OCI-LY3 (cell line): ENCODE results near the gene FNDC11.
A peak's percentile ranks its signal among the peaks of the same experiment; 100 is the strongest.

ENCODE experiments used
- H2AFZ ChIP-seq: fragments of 200-600, 300-600 bp; shearing (Covaris generic); 2 replicates; pipeline ENCODE4 v1.6.0; 2014; ENCODE audit warnings: antibody characterized with exemption, low read depth, low read length
- H3K27ac ChIP-seq: fragments of 200-600, 300-600 bp; sonication (generic); 2 replicates; pipeline ENCODE4 v1.5.1; 2014; ENCODE audit warnings: mild to moderate bottlenecking, low read length, moderate library complexity, mixed read lengths
- H3K27me3 ChIP-seq: fragments of 200-600, 300-600 bp; sonication (generic); 2 replicates; pipeline ENCODE4 v1.6.1; 2014; ENCODE audit warnings: low read depth, low read length, mixed read lengths
- H3K36me3 ChIP-seq: fragments of 200-600, 300-600 bp; sonication (generic); replicated peaks from 2 replicates; pipeline ENCODE3; 2014; ENCODE audit warnings: low read depth, low read length, mixed read lengths
- H3K4me1 ChIP-seq: fragments of 300-600, 200-600 bp; sonication (generic); 2 replicates; pipeline ENCODE4 v1.6.1; 2014; ENCODE audit warnings: low read length, mixed read lengths
- H3K4me2 ChIP-seq: fragments of 200-600, 300-600 bp; sonication (generic); 2 replicates; pipeline ENCODE4 v1.6.1; 2014; ENCODE audit warnings: low read length, mixed read lengths
- H3K4me3 ChIP-seq: fragments of 300-600, 200-600 bp; sonication (generic); 2 replicates; pipeline ENCODE4 v1.5.1; 2014; ENCODE audit warnings: antibody characterized with exemption, mild to moderate bottlenecking, low read length, moderate library complexity
- H3K79me2 ChIP-seq: fragments of 300-600, 200-600 bp; shearing (Covaris generic); 2 replicates; pipeline ENCODE4 v1.6.1; 2014; ENCODE audit warnings: mild to moderate bottlenecking, low read length, mixed read lengths
- H3K9ac ChIP-seq: fragments of 300-600, 200-600 bp; shearing (Covaris generic); 2 replicates; pipeline ENCODE4 v1.6.0; 2014; ENCODE audit warnings: mild to moderate bottlenecking, low read length, moderate library complexity
- H3K9me3 ChIP-seq: fragments of 200-600, 300-600 bp; shearing (Covaris generic); 2 replicates; pipeline ENCODE4 v1.6.1; 2014; ENCODE audit warnings: low read length, mixed read lengths; ENCODE audit not compliant: insufficient read depth
- H4K20me1 ChIP-seq: fragments of 200-600, 300-600 bp; sonication (generic); 2 replicates; pipeline ENCODE4 v1.6.1; 2016; ENCODE audit warnings: low read length, mixed read lengths; ENCODE audit not compliant: insufficient read depth
- EZH2phosphoT487 ChIP-seq: fragments of 200-600 bp; shearing (Covaris generic); IDR thresholded peaks from 2 replicates; pipeline ENCODE4 v1.6.1; 2018; ENCODE audit warnings: antibody characterized with exemption, mixed run types, low read depth
- TF ChIP-seq, protein P1 (sequence below): fragments of 200-600, 300-600 bp; sonication (generic); IDR thresholded peaks from 2 replicates; pipeline ENCODE4 v1.5.1; 2014; ENCODE audit warnings: antibody characterized with exemption, low read length, low read depth

The FNDC11 gene

DNA sequence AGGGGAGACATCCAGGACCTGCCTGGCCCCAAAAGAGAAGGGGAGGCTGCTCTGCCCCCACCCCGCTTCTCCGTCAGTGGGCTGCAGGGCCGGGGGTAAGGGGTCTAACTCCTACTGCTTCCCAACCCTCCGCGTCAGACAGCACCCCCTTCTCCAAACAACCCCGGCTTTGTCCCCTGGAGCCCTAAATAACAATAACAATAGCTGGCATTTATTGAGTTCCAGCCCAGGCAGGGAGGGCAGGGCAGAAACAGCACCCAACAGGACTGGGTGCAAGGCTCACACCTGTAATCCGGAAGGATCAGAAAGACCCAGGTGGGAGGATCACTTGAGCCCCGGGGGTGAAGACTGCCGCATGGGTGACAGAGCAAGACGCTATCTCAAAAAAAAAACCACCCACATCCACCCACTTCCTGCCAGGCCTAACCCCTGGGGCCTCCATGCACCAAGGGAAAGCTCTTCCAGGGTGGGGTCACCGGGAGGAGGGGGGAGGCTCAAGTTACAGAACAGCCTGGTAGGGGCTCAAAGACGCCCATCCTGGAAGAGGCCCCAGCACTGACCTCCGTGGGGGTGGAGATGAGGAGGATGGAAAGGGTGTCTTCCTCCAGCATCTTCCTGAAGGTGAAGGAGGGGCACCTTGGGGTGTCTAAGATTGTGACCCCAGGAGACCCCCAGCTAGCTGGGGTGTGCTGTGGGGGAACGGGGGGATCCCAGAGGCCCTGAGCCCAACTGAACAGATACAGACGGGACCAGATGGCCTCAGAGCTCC, 1.3 kb upstream of the FNDC11 start:
- peaks cover 14% of the 10 kb centered on the region; the same call in 1 of the 2 replicates for H4K20me1 ChIP-seq
- H3K4me3 ChIP-seq: no peak overlapping the region
- H3K36me3 ChIP-seq: no peaks in the 10 kb centered on the region
- H3K4me1 ChIP-seq: peaks cover 10% of the 10 kb centered on the region
- peak overlapping the region; percentile 65 for H3K4me2 ChIP-seq
- no peaks in the 10 kb centered on the region for H3K79me2 ChIP-seq
- H3K9me3 ChIP-seq: no peaks in the 10 kb centered on the region
- H2AFZ ChIP-seq: no peak overlapping the region
- H3K27me3 ChIP-seq: peaks cover 69% of the 10 kb centered on the region
- H3K9ac ChIP-seq: no peak overlapping the region
- H3K27ac ChIP-seq: no peak overlapping the region
- TF ChIP-seq, protein P1, sequence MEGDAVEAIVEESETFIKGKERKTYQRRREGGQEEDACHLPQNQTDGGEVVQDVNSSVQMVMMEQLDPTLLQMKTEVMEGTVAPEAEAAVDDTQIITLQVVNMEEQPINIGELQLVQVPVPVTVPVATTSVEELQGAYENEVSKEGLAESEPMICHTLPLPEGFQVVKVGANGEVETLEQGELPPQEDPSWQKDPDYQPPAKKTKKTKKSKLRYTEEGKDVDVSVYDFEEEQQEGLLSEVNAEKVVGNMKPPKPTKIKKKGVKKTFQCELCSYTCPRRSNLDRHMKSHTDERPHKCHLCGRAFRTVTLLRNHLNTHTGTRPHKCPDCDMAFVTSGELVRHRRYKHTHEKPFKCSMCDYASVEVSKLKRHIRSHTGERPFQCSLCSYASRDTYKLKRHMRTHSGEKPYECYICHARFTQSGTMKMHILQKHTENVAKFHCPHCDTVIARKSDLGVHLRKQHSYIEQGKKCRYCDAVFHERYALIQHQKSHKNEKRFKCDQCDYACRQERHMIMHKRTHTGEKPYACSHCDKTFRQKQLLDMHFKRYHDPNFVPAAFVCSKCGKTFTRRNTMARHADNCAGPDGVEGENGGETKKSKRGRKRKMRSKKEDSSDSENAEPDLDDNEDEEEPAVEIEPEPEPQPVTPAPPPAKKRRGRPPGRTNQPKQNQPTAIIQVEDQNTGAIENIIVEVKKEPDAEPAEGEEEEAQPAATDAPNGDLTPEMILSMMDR: no peak
- TF ChIP-seq EZH2phosphoT487: no peak

DNA sequence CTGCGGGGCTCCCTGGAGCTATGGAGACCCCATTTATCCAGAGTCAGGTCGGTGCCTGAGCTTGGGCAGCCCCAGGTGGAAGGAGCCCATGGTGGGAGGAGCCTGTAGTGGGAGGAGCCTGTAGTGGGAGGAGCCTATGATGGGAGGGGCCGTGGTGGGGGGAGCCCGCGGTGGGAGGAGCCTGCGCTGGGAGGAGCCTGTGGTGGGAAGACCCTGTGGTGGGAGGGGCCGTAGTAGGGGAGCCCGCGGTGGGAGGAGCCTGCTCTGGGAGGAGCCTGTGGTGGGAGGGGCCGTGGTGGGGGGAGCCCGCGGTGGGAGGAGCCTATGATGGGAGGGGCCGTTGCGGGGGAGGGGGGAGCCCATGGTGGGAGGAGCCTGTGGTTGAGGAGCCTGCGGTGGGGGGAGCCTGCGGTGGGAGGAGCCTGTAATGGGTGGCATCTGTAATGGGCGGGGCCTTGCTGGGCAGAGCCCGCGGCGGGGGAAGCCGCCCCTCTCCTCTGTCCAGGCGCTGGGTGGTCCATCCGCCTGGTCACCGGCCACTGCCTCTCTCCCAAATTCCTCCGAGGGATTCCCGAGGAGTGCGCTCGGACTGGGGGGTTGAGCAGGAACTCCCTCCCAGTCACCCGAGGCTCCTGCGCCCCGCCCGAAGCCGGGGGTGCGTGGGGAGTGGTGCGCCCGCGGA, 567 bp upstream of the FNDC11 start:
- peak overlapping the region; percentile 69 for H3K4me3 ChIP-seq
- no peak overlapping the region; the same call in 1 of the 2 replicates for H2AFZ ChIP-seq
- peak overlapping the region; percentile 5; the same call in 1 of the 2 replicates for H3K9ac ChIP-seq
- no peaks in the 10 kb centered on the region for H3K36me3 ChIP-seq
- H3K27ac ChIP-seq: no peak overlapping the region
- H4K20me1 ChIP-seq: peaks cover 14% of the 10 kb centered on the region; the same call in 1 of the 2 replicates
- no peaks in the 10 kb centered on the region for H3K9me3 ChIP-seq
- peak overlapping the region; percentile 65 for H3K4me2 ChIP-seq
- H3K27me3 ChIP-seq: peaks cover 65% of the 10 kb centered on the region
- H3K4me1 ChIP-seq: peaks cover 10% of the 10 kb centered on the region
- no peaks in the 10 kb centered on the region for H3K79me2 ChIP-seq
- TF ChIP-seq, protein P1: no peak
- TF ChIP-seq EZH2phosphoT487: no peak

DNA sequence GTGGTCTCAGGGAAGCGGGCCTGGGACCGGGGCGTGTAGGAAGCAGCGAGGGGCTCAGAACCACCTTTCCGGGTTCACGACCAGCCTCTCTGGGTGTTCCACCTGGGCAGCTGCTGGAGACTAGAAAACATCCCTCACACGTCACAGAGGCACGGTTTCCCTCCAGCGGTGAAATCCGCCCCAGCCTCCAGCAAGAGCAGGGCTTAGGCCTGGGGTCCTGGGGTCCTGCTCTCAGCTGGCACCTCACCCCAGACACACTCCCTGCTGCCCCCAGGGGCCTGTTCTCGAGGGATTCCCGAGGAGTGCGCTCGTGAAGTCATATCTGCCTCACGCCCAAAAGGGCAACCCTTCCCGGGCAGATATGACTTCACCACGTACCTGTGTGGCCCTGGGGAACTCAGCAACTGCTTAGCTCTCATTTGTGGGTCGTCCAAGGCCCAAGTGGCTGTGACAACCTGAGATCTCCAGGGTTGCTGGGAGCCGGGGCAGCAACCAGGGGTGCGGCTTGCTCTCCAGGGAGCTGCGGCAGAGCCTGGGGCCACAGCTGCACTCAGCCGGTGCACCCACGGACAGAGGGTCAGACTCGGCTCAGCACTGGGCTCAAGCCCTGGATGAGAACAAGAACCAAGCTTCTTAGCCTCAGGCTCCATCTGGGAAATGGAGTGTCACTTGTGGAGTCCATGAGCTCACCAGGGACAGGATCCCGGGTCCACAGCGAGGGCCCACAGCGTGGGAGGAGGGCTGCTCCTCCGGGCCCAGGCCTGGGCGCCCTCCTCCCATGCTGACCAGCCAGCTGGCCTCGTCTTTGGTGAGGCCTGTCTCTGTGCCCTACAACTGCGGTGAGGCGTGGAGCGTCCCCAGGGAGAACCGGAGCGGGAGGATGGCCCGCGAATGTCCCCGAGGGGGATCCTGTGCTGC, 661 bp downstream of the FNDC11 start:
- Histone ChIP-seq H3K36me3 (no peaks in the 10 kb centered on the region), H4K20me1 (peaks cover 14% of the 10 kb centered on the region; the same call in 1 of the 2 replicates), H3K27ac (no peak overlapping the region), H3K4me3 (peak overlapping the region; percentile 69), H3K9ac (no peak overlapping the region), H3K9me3 (no peaks in the 10 kb centered on the region), H3K4me2 (peak overlapping the region; percentile 65), H2AFZ (no peak overlapping the region), H3K4me1 (peaks cover 10% of the 10 kb centered on the region), H3K27me3 (peaks cover 55% of the 10 kb centered on the region), H3K79me2 (no peaks in the 10 kb centered on the region)
- TF ChIP-seq EZH2phosphoT487: no peak
- TF ChIP-seq, protein P1: no peak
